NCI-H146 (cell line): ENCODE measurements around the gene KIF16B.
"Not testable (repeated sequence)": the region's sequence is repeated elsewhere in the genome, so short reads cannot be mapped to it uniquely, and the experiment has no call there.

Source experiments
- DNase-seq: peaks from one replicate; lab custom pipeline; 2025; lab: John Stamatoyannopoulos, UW

KIF16B gene

DNA sequence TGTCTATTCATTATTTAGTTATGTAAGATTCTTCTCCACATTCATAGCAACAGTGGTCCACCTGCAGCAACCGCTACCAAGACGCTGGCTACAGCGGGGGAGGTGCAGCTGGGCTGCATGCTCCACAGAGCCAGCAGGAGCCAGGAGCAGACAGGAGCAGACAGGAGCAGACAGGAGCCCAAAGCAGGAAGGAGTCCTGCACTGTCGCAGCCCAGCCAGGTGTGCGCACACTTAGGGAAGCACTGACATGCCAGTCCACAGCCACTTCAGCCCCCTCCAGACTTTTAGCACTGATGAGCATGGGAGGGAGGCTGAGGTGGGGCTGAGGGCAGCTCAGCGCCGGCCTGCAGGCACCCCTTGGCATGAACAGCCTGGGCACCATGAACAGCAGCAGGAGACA is 19.6 kb downstream of the KIF16B start:
- DNase-seq = no peak

DNA sequence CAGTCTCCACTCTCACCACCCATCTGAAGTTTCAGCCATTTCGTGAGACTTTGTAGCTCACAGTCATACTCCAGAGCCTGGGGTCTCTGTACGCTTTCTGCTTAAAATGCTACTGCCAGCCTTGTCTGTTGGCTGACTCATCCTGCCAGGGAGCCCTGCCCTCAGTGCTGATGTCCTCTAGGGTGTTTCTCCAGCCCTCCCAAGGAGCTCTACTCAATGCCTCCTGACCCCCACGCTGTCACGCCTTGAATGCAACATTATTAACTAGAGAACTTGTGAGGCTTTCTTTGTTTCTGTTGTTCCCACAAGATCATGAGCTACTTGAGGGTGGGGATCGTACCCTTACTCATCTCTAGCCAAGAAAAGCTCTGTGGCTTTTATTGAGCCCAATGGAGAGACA is 20.1 kb downstream of the KIF16B start:
- no peak for DNase-seq

DNA sequence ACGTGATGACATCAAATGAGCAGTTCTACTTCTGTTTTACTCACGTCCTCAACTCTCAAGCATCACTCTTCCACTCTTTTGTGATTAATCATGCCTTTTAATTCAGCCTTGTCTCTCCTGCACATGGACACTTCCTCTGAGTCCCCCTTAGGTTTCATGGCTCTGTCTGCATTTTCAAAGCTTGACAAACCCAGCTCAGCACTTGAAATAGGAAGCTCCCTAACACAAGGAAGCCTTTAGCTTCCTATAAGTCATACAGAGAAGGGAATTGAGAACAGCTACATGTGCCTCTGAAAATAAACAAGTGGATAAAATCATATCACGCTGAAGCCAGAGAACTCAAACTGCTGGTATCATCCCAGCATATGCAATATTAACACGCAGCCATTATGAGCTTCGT is 21.2 kb downstream of the KIF16B start:
- DNase-seq = no peak

DNA sequence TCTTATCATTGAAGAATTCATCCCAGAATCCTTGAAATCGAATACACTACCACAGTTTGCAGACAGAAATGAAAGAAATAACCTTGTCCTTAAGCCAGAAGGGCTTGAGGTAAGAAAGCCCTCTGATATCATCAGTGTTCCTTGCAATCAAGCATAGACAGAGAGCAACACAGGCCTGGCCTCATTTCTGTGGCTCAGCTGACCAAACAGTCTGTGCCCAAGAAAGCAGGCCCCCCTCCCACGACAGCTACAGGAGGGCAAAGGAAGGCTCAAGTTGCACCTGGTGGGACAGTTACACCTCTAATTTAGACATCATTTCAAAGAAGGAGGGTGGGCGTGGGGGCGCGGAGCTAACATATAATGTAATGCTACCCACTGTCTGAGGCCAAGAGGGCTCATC is 21.6 kb downstream of the KIF16B start:
- DNase-seq = no peak

DNA sequence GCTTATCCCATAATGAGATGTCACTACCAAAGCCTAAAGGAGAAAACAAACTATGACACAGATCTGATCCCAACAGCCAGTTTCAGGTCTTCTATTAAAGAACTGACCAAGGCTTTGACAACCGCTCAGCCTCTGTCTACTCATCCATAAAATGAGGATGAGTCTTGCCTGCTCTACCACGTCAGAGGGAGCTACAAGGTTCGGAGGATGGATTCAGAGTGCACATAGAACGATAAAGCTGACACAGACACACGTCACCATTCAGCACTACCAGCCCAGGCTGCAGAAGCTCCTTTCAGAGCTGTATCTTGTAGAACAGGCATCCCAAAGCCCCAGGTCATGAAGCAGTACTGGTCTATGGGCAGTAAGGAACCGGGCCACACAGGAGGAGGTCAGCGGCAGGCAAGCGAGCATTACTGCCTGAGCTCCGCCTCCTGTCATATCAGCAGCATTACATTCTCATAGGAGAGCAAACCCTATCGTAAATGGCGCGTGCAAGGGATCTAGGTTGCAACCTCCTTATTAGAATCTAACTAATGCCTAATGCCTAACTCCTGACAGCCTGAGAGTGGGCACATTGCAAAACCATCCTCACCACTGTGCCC is 25.1 kb downstream of the KIF16B start:
- no peak for DNase-seq

DNA sequence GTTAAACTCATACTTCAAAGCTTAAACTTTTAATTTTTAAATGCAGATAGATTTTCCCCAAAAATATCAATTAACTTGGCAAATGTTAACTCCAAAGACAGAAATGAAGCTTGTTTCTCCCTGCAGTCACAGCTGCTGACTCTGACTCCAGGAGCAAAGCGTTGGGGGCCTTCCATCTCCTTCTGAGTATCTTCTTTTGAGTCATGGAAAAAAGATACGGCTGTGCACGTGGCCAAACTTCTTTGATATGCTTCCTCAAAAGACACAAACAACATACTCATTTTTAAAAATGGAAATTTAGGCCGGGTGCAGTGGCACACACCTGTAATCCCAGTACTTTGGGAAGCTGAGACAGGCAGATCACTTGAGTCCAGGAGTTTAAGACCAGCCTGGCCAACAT is 28.3 kb downstream of the KIF16B start:
- no peak for DNase-seq

DNA sequence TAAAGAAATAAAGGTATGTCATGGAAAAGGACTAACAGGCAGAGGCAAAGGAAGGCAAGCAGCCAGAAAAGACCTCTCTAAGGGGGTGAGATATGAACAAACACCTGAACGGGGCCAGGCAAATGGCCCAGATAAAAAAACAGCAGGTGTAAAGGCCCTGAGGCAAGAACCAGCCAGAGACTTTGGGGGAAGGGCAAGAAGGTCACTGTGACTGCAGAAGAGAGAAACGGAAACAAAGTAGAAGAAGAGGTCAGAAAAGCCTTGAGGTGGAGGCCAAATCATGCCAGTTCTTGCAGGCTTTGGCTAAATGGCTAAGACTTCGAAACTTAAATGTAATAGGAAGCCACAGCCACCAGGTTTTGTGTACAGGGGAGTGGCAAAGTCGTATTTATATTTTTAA is 30.8 kb downstream of the KIF16B start:
- no peak for DNase-seq

DNA sequence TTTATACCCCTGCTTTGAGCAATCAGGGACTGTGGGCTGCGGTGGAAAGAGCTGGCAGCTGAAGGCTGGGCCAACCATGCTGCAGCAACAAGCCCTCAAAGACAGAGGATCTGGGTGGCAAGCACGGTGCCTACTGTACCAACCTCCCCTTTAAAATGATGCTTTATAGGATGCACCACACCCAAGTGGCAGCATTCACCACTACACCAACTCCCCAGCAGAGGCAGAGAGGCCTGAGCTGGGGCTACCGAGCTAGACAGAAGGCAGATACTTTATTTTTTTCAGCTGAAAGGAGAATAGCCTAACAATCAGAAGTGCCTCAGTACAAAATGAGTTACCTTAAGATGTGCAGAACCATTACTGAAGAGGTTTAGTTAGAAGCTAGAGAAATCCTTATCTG is 31.4 kb downstream of the KIF16B start:
- no peak for DNase-seq

DNA sequence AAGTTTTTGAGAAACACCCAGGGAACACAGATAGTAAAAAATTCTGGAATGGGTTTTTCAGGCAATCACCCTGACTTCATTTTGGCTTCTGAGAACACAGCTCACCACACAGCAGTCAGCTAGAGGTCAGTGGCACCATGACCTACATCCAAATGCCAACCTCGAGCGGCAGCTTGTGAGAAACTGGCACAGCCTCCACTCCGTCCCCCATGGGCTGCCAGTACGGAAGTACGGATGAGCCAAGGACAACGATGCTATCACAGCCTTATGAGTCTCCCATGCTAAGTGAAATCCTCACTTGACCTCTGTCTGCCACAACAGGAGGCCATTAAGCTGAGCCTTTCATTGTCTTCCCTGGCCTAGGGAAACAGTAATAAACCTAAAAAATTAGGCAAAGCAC is 32.0 kb downstream of the KIF16B start:
- DNase-seq = no peak

DNA sequence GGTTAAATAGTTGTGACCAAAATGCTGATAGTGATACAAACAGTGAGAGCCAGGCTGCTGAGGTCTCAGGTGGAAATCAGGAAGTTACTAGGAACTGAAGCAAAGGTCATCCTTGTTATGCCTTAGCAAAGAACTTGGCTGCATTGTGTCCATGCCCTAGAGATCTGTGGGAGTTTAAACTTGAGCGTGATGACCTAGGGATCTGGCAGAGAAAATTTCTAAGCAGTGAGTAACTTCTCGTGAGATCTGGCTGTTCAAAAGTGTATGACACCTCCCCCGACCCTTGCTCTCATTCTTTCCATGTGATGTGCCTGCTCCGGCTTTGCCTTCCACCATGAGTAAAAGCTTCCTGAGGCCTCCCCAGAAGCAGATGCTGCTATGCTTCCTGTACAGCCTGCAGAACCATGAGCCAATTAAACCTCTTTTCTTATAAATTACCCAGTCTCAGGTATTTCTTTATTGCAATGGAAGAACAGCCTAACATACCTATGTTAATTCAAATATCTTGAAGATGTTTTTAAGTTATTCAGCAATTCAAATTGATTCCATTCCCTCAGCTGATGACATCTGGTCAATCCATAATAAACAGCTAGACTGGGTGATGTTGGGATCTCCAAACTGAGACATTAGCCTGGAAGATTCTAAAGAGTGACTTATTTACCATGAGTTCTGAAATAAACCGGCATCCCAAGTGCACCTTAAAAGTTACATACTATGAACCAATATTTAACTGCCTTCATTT is 33.8 kb downstream of the KIF16B start:
- no peak for DNase-seq

DNA sequence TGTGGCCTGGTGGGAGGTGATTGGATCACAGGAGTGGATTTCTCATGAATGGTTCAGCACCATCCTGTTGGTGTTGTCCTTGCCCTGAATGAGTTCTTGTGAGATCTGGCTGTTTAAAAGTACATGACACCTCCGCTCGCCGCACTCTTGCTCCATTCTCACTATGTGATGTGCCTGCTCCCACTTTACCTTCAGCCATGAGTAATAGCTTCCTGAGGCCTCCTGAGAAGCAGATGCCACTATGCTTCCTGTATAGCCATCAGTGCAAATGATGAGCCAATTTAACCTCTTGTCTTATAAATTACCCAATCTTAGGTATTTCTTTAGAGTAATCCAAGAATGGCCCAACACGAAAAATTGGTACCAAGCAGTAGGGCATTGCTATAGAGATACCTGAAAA is 34.5 kb downstream of the KIF16B start:
- DNase-seq = no peak

DNA sequence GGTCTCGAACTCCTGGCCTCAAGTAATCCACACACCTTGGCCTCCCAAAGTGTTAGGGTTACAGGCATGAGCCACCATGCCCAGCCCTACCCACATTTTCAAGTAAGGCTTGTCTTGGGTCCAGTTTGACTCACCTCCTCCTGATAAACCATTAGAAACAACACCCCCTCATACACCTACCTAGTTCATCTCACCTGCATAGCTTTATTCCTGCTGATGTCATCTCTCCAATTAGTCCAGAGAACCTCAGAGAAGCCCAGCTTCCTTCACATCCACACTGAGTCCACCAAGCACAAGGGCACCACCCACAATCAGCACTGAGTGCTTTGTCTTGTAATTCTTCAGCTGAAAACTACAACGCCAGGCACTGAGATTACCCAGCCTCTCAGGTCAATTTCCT is 35.3 kb downstream of the KIF16B start:
- DNase-seq = no peak

DNA sequence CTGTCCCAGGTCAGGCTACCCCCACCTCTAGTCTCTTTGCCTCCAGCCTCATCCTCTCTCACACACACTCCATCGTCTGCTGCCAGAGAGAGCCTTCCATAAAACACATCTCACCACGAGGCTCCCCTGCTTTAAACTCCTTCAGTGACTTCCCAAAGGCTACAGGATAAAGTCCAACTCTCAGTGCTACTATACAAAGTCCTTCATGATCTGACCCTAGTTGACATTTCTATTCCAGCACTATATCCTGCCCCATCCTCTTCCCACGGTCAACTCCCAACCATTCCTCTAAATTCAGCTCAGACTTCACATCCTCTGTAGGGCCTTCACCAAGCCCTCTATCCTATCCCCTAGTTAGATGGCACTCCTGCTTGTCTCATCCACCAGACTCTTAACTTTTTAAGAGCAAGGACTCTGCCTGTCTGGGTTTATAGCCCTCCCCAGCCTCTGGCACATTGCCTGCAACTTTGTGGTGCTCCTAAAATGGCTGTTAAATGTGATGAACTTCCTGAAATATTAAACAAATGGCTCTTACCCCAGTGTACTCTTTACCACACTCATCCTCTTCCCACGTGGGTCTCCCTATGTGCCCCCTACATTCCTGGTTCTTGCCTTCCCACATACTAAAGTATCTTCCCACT is 36.1 kb downstream of the KIF16B start:
- DNase-seq = no peak

DNA sequence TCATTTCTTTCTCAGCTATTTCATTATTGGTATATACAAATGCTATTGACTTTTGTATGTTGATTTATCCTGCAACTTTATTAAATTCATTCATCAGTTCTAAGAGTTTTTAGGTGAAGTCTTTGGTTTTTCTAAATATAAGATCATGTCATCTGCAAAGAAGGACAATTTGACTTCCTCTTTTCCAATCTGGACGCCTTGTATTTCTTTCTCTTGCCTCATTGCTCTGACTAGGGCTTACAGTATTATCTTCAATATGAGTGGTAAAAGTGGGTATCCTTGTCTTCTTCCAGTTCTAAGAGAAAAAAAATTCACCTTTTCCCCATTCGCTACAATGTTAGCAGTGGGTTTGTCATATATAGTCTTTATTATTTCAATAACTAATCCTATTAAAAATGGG is 38.0 kb downstream of the KIF16B start:
- DNase-seq = no peak

DNA sequence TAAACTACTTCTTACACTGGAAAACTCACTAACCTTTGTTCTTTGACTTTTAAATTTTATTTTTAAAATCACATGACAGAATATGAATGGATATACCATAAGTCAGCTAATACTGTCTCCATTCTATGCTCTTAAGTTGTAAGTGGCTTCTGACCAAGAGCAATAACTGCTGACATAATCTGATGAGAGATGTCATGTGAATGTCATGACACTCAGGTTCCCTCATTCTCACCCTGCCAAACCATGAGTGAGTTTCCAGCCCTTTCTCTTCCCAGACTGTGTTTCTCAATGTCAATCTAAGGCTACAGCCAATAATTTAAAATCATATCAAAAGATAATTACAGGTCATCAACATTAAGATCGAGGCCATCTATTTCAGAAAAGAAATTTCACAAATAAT is 39.7 kb downstream of the KIF16B start:
- no peak for DNase-seq

DNA sequence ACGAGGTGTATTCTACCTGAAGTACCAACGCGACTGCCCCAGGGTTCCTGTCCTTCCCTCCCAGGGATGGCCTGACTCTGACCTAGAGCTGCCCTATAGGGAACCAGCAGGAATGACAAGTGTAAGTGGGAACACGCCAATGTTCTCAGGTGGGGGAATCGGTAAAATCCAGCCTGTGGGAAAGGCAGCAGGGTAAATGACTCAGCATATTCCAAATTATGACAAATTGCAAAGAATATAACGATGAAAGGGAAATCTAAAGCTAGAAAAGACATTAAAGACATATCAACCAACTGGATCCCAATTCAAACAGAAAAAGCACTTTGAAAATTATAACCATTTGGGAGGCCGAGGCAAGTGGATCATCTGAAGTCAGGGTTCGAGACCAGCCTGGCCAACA is 41.8 kb downstream of the KIF16B start:
- no peak for DNase-seq

DNA sequence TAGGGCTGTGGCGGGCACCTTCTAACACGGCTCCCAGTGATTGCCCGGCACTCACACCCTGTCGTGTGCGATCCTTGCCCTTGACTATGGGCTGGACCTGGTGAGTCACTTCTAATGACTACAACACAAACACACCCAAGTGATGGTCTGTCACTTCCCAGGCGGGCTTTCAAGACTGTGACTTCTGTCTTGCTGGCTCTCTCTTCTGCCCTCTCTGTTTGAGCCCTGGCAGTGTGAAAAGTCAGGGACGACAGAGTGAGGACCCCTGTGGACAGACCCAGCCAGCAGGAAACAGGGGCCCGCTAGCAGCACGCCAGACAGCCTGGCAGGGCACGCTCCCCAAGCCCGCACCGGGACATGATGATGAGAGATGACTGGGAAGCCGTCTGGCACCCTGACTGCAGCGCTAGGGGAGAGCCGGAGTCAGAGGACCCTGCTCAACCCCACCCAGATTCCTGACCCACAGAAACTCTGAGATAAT is 43.0 kb downstream of the KIF16B start:
- DNase-seq = no peak

DNA sequence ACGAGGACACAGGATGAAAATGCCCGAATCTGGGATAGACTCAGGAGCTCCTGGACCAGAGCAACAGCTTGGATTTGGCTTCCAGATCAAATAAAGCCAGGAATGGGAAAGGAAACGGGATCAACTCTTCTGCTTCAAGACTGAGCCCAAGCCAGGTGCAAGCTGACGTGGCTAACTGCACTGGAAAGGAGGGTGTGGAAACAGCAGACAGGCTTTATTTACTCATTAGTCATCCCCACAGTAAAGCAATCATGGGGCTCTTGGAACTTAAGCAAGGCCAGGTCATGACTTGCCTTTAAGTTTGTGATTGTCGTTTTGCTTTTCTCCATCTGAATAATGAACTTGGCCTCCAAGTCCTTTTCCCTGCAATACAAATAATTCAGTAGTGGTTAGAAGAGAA is 45.2 kb downstream of the KIF16B start:
- no peak for DNase-seq

DNA sequence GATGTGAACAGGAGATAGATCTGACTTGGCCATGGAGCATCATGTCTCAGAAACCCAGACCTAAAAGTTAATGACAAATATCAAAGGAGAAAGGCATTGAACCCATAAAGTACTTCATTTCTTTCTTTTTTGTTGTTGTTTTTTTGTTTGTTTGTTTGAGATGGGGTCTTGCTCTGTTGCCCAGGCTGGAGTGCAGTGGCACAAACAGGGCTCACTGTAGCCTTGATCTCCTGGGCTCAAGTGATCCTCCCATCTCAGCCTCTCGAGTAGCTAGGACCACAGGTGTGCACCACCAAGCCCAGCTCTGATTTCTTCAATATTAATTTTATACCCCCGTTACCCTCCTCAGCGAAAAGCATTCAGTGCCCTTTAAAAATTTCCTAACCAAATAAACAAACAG is 45.8 kb downstream of the KIF16B start:
- no peak for DNase-seq

DNA sequence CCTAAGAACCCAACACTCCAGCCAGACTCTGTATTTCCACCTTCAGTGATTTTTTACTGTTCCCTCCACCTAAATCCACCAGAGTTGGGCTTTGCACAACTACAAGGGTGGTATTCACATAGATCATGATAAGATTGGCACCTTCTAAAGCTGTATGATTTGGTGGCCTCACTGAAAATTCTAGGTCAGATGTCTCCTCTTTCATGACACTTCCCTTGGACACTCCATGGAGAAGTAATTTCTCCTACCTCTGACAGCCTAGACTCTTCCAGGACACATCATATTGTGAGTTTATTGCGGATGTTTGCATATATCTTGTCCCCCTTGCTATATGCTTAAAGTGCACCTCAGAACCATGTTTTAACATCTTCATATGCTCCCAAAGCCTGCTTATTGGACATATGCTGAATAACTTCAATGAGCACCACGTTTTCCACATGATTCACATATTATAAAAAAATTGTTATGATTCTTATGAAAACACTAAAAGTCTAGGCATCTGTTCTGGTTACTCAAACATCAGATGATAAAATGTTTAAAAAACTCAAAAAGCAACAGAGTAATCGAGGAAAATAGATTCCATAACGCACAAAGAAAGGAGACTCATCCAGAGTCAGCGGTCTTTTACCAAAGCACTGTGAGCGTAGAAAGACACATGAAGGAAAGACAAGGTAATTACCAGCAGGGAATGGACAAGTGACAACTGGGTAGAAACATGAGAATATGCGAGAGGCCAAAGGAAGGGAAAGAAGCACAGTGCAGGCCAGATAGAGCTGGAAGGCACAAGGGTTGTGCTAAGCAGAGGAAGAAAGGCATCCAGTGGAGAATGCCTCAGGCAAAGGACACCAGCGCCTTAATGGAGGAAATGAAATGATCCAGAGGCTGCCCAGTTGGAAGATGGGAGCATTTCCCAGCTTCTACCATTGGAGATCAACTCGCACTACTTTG is 46.5 kb downstream of the KIF16B start:
- no peak for DNase-seq

DNA sequence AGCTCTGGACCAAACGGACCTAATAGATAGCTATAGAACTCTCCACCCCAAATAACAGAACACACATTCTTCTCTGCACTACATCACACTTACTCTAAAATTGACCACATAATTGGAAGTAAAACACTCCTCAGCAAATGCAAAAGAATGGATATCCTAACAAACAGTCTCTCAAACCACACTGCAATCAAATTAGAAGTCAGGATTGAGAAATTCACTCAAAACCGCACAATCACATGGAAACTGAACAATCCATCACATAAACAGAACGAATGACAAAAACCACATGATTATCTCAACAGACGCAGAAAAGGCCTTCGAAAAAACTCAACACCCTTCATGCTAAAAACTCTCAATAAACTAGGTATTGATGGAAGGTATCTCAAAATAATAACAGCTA is 50.6 kb downstream of the KIF16B start:
- DNase-seq = not testable (repeated sequence)

DNA sequence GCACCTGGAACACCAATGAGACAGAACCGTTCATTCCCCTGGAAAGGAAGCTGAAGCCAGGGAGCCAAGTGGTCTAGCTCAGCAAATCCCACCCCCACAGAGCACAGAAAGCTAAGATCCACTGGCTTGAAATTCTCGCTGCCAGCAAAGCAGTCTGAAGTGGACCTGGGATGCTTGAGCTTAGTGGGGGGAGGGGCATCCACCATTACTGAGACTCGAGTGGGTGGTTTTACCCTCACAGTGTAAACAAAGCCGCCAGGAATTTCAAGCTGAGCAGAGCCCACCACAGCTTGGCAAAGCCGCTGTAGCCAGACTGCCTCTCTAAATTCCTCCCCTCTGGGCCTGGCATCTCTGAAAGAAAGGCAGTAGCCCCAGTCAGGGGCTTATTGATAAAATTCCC is 53.1 kb downstream of the KIF16B start:
- no peak for DNase-seq
